GM18511 (cell line): ENCODE data around the gene ARSI.

Source experiments
- ATAC-seq: cut with Tn5 transposase; IDR thresholded peaks from one replicate; pipeline ENCODE4 v1.9.1; 2021; ENCODE audit warnings: mild to moderate bottlenecking, moderate library complexity; ENCODE audit not compliant: unreplicated experiment

The ARSI gene

GRCh38 chr5:150271296-150271692, 31.4 kb downstream of the ARSI start:
- ATAC-seq = no peak

DNA sequence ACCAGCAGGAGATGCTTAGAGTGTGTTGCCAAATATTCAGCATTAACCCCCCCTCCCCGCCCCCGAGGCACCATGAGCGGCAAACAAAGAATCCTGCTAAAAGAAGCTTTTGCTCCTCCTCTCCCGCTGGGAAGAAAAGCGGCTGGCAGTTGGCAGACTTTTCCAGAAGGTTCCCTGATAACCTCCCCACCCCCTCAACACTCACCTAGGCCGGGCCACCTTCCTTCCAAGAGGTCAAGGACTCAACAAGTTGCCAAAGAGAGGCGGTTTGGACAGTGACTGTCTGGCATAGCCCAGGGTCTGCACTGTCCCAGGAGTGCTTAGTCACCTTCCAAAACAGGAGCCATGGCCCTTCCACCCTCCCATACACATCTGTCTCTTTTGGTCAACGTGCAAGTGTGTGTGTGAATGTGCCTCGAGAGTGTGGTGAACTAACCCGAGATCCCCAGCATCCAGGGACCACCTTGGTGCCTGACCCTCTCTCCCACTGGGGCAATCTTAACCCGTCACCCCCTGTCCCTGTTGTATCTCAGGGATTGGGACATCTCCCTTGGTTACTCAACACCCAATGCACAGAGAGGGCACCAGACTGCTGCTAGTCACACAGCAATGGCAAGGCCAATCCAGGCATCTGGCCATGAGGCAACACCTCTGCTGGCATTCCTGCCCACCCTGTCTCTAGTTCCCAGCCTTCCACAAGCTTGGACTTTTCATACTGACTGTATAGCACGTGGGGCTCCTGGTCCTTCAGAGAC, 32.0 kb downstream of the ARSI start:
- no peak for ATAC-seq

- ATAC-seq = no peak
These were observed 35.8 kb downstream of the ARSI start for GRCh38 chr5:150266871-150267291.

GRCh38 chr5:150265870-150266383, 36.8 kb downstream of the ARSI start:
- ATAC-seq = no peak

DNA sequence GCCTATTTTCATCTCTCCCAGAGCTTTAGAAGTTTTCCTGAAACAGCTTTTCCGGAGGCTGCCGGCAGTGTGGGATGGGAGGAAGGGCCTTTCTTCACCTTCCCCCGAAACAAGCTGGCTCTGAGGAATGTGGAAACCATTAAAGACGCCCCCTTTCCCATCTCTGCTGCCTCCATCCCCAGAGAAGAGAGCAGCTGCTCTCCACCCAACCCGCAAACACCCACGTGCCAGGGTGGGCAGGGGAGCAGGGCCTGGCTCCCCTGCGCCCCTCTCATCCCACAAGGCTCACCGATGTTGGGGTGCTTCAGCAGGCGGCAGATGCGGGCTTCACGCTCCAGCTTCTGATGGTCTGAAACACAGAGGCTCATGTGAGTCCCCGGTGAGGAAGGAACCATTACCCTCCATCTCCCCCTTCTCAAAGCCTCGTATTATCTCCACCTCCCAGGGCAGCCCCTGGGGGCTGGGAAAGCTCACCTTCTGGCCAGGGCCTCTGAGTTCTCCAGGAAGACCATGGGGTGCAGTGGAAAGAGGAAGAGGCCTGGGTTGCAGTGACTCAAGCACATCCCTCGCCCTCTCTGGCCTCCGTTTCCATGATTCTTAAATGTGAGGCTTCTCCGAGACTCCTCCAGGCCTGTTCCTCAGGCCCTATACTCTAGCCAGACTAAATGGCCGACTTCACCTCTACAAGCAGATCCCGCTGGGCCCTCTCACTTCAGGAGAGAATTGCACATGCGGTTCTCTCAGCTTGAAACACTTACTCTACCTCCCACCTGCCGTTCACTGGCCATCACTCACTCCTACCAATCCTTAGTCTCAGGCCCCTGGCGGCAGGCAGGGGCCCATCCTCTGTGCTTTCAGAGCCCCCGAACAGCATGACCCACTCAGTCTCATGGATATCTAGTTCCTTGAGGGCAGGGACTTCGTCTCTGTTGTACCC, 37.8 kb downstream of the ARSI start:
- no peak for ATAC-seq

DNA sequence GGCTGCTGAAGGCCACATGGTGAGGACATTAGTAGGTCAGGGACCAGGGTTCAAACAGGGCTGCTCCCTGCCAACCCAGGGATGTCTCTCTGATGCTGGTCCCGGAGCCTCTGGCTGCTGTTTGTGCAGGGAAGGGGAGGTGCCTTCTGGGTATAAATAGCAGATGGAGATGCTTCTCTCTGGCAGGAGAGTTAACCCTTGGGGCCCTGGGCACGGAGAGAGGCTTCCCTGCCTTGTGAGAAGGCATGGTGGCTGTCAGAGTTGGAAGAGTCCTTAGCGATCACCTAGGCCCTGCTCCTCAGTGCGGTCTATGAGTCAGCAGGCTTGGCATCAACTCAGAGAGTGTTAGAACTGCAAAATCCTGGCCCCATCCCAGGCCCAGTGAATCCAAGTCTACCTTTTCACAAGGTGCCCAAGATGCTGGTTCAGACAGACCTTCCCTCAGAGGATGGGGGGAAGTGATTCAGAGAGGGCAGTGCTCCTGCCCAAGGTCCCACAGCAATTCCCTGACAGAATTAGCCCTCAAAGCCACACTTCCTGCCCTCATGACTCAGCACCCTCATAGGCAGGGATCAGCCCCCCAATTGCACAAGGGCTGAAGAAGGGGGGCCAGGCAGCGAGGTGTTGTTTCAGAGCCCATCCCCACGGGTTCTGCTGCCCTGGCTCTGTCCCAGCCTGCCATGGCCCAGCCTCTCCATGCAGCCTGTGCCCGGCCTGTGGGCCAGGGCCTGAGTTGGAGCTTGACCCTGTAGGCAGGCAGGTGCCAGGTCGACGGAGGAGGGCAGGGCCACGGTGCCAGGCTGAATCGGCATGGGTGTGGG, 38.7 kb downstream of the ARSI start:
- ATAC-seq = no peak

- ATAC-seq = no peak
These were observed 39.3 kb downstream of the ARSI start for GRCh38 chr5:150263375-150263775.

GRCh38 chr5:150262502-150262901, 40.2 kb downstream of the ARSI start:
- no peak for ATAC-seq

GRCh38 chr5:150261231-150261630, 41.5 kb downstream of the ARSI start:
- no peak for ATAC-seq

- no peak for ATAC-seq
These were observed 44.6 kb downstream of the ARSI start for GRCh38 chr5:150258130-150258529.

DNA sequence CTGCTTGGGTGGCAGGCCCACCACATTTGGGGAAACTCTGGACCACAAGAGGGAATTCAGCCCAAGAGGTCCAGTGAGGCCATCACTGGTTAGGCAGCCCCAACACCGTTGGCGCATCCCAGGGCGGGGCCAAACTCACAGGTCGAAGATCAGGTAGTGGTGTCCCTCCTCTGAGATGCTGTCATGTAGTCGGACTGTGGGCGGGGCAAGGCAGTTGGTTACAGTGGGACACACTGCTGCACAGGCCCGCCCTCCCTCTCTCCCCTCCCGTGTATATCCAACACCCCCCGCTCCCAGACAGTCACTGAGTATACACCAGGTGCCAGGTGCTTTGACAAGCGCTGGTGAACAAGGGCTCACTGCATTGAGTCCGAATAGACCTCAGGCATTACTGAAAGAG, 45.3 kb downstream of the ARSI start:
- no peak for ATAC-seq

GRCh38 chr5:150256410-150257064, 46.2 kb downstream of the ARSI start:
- no peak for ATAC-seq

DNA sequence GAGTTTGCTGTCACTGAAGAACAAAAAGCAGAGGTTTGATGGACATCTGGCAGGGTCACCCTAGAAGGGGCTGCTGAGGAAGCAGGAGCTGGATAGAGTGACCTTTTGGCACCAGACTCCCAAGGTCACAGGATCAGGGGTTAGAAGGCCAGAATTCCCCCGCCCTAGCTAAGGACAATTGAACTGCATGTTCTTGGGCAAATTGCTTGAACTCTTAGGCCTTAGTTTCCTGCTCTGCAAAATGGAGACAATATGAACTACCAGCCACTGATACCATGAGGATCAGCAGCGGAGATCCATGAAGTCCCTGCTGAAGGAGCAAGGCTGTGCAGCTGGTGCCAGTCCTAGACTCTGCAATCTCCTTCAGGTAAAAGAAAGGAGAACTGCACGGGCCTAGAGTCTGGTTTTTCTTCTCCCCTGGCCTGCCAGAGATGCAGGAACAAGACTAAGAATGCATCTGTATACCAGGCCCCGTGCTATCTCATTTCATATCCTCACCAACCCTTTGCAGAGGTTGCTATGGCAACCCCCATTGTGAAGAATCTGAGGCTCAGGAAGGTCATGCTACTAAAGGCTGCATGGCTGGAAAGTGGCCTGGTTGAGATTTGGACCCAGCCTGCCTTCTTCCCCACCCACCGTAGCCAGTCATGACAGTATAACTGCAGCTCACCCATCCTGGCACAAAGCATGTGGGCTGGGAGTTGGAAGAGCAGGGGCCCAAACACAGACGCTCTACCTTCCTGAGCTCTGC, 46.9 kb downstream of the ARSI start:
- no peak for ATAC-seq

DNA sequence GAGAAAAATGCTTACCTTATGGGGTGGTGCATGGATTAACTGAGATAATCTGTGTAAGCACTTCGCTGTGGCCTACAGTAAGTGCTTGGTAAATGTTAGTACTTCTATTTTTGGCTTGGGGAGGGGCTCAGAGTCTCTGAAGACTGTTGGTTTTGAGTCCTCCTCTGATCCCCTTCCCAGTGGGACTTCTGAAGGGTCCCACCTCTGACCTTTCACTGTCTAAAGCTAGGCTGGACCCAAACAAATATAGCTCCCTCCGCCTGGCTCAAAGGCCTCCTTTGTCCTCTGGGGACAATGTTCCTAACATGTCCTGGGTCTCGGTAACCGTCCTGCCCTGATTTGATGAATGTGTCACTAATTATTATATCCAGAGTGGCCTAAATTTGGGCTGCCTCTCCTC, 47.9 kb downstream of the ARSI start:
- no peak for ATAC-seq

GRCh38 chr5:150254363-150254762, 48.3 kb downstream of the ARSI start:
- ATAC-seq = no peak

DNA sequence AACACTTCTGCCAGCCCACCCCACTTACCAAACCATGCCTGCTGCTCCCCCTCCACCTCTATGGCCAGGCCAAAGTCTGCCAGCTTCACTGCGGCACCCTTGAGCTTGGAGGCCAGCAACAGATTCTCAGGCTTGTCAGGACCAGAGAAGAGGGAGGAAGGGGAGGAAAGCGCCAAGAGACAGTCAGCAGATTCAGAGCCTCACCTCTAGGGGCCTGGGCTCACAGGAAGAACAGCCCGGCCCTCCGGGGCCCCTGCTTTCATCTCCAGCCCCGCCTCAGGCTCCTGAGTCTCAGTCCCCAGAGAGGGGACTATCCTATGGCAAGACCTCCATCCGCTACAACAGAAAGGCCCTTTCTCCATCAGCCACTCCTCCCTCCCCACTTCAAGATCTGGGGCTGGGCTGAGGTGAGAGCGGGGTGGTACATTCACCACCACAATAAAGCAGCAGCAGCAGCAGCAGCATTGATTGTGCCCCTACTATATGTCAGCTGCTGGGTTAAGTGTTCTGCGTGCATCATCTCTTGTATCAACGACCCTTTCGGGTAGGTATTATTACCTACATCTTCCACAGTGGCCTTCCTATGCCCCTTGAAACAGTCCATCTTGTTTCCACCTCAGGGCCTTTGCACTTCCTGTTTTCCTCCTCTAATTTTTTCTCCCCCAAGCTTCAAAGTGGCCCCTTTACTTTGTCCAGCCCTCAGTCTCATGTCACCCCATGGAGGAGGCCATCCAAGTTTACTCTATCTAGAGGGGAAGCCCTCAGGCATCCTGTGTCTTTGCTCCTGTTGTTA, 49.1 kb downstream of the ARSI start:
- ATAC-seq = no peak

GRCh38 chr5:150252489-150252888, 50.2 kb downstream of the ARSI start:
- ATAC-seq = no peak

GRCh38 chr5:150251504-150251903, 51.2 kb downstream of the ARSI start:
- no peak for ATAC-seq

GRCh38 chr5:150249744-150250143, 53.0 kb downstream of the ARSI start:
- no peak for ATAC-seq
